Neuronal stem cell (in vitro differentiated cells): Measurements from ENCODE around the gene FARSB.

ENCODE experiments used
- DNase-seq: peaks from one replicate; pipeline ENCODE4 v3.0.0-alpha.2; 2013; ENCODE audit warnings: low spot score
- H2AFZ ChIP-seq: one replicate; pipeline ENCODE4 v1.6.1; 2013; ENCODE audit warnings: mild to moderate bottlenecking, low read length, inconsistent platforms
- H2AK5ac ChIP-seq: 2 replicates; pipeline ENCODE4 v1.6.1; 2013; ENCODE audit warnings: low read depth, mild to moderate bottlenecking, inconsistent platforms, low read length, moderate library complexity, mixed read lengths
- H2BK120ac ChIP-seq: 2 replicates; pipeline ENCODE4 v1.6.1; 2013; ENCODE audit warnings: low read depth, mild to moderate bottlenecking, inconsistent platforms, low read length, moderate library complexity, mixed read lengths
- H2BK12ac ChIP-seq: one replicate; pipeline ENCODE4 v1.6.1; 2013; ENCODE audit warnings: low read length, inconsistent platforms
- H2BK15ac ChIP-seq: 2 replicates; pipeline ENCODE4 v1.6.1; 2013; ENCODE audit warnings: mild to moderate bottlenecking, low read length, inconsistent platforms, mixed read lengths
- H2BK5ac ChIP-seq: one replicate; pipeline ENCODE4 v1.6.1; 2013; ENCODE audit warnings: inconsistent platforms, mild to moderate bottlenecking, low read length, moderate library complexity
- H3K14ac ChIP-seq: one replicate; pipeline ENCODE4 v1.6.1; 2013; ENCODE audit warnings: low read length, inconsistent platforms
- H3K18ac ChIP-seq: 2 replicates; pipeline ENCODE4 v1.6.1; 2013; ENCODE audit warnings: low read length, inconsistent platforms
- H3K23ac ChIP-seq: 2 replicates; pipeline ENCODE4 v1.6.1; 2013; ENCODE audit warnings: low read depth, mild to moderate bottlenecking, mixed read lengths, low read length, inconsistent platforms; ENCODE audit not compliant: poor library complexity
- H3K27ac ChIP-seq: replicated peaks from 3 replicates; pipeline ENCODE4 v1.5.1; 2013; ENCODE audit warnings: low read length, inconsistent platforms
- H3K27me3 ChIP-seq, 3 experiments: 2 replicates each; pipeline ENCODE4 v1.6.1; 2013; ENCODE audit warnings: low read length in 3 of 3, mild to moderate bottlenecking in 2 of 3, inconsistent platforms in 1 of 3, low read depth in 1 of 3, mixed read lengths in 1 of 3, moderate library complexity in 1 of 3; ENCODE audit not compliant: control insufficient read depth in 3 of 3, insufficient read depth in 3 of 3
- H3K36me3 ChIP-seq, 2 donors: replicated peaks in 1 of 2; 2 replicates each; pipeline ENCODE4 v1.6.1; 2013; ENCODE audit warnings: low read length in 2 of 2; ENCODE audit not compliant: control insufficient read depth in 2 of 2, insufficient read depth in 2 of 2
- H3K4ac ChIP-seq: 2 replicates; pipeline ENCODE4 v1.6.1; 2013; ENCODE audit warnings: inconsistent platforms, mild to moderate bottlenecking, low read length, moderate library complexity
- H3K4me1 ChIP-seq, 2 donors: 1 replicate in 1 of 2; 2 replicates in 1 of 2; pipeline ENCODE4 v1.6.1; 2013; ENCODE audit warnings: low read length in 2 of 2, low read depth in 1 of 2; ENCODE audit not compliant: control insufficient read depth in 2 of 2, insufficient read depth in 1 of 2
- H3K4me2 ChIP-seq: one replicate; pipeline ENCODE4 v1.6.1; 2013; ENCODE audit warnings: mild to moderate bottlenecking, low read length, inconsistent platforms; ENCODE audit not compliant: insufficient read depth, poor library complexity, severe bottlenecking
- H3K4me3 ChIP-seq, 2 donors: 2 replicates each; pipeline ENCODE4 v1.5.1; 2013; ENCODE audit warnings: low read length in 2 of 2, mild to moderate bottlenecking in 2 of 2, inconsistent platforms in 1 of 2, moderate library complexity in 1 of 2
- H3K79me1 ChIP-seq: one replicate; pipeline ENCODE4 v1.6.1; 2013; ENCODE audit warnings: low read depth, mild to moderate bottlenecking, inconsistent platforms, low read length, moderate library complexity
- H3K9ac ChIP-seq: one replicate; pipeline ENCODE4 v1.6.1; 2013; ENCODE audit warnings: mild to moderate bottlenecking, low read depth, low read length, inconsistent platforms; ENCODE audit not compliant: poor library complexity
- H3K9me3 ChIP-seq, 2 donors: replicated peaks in 1 of 2; 2 replicates each; pipeline versions ENCODE3 to v1.6.1; 2013; ENCODE audit warnings: low read length in 2 of 2, mild to moderate bottlenecking in 2 of 2, inconsistent platforms in 1 of 2, low read depth in 1 of 2, mixed read lengths in 1 of 2, moderate library complexity in 1 of 2; ENCODE audit not compliant: control insufficient read depth in 2 of 2, insufficient read depth in 1 of 2
- H4K8ac ChIP-seq: one replicate; pipeline ENCODE4 v1.6.1; 2013; ENCODE audit warnings: low read depth, mild to moderate bottlenecking, inconsistent platforms, low read length, moderate library complexity
- H4K91ac ChIP-seq: one replicate; pipeline ENCODE4 v1.6.1; 2013; ENCODE audit warnings: low read length, low read depth, mild to moderate bottlenecking, inconsistent platforms; ENCODE audit not compliant: poor library complexity
- WGBS, 2 donors: extraction: QIAGEN DNeasy Blood & Tissue Kit; methylation state at CpG; one replicate each; pipeline ENCODE4 v1.1.7; 2013; ENCODE audit warnings: missing lambda C conversion rate in 2 of 2, mixed read lengths in 1 of 2; ENCODE audit not compliant: insufficient read length in 2 of 2, insufficient replicate concordance in 1 of 2; ENCODE audit errors: extremely low coverage in 2 of 2; 5-methylcytosine and 5-hydroxymethylcytosine counted together

Gene FARSB

DNA sequence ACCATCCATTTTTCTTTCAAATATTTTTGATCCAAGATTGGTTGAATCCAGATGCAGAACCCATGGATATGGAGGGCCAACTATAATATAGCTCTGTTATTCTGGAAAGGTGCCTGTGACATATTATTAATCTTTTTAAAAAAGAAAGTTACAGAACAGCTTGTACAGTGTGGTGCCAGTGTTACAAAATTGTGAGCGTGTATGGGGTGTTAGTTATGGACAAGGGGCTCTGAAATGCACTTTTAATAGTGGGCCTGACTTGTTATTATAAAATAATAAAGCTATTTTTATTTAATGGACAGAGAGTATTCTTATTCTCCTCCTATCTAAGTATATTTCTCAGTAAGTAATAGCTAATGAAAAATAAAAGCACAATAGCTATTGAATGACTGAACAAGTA, 111.2 kb downstream of the FARSB start:
- Histone ChIP-seq H4K91ac (no peak overlapping the region), H2BK15ac (no peak overlapping the region), H2AK5ac (no peak overlapping the region), H3K27ac (no peak overlapping the region), H2BK5ac (no peak overlapping the region), H3K18ac (no peak overlapping the region), H3K27me3 (no peaks in the 10 kb centered on the region), H2AFZ (no peak overlapping the region), H3K4me1 (peaks cover 10 to 33% of the 10 kb centered on the region in 2 donors), H3K14ac (no peak overlapping the region), H2BK120ac (no peak overlapping the region), H3K4ac (no peak overlapping the region), H3K9ac (no peak overlapping the region), H2BK12ac (no peak overlapping the region), H3K36me3 (no peaks in the 10 kb centered on the region), H3K4me3 (no peak overlapping the region), H4K8ac (no peak overlapping the region), H3K79me1 (no peaks in the 10 kb centered on the region), H3K23ac (no peak overlapping the region), H3K9me3 (no peaks in the 10 kb centered on the region), H3K4me2 (no peak overlapping the region)
- no peak for DNase-seq
- no CpG with 5 or more reads among the region's 1 CpG for WGBS, 2 donors

DNA sequence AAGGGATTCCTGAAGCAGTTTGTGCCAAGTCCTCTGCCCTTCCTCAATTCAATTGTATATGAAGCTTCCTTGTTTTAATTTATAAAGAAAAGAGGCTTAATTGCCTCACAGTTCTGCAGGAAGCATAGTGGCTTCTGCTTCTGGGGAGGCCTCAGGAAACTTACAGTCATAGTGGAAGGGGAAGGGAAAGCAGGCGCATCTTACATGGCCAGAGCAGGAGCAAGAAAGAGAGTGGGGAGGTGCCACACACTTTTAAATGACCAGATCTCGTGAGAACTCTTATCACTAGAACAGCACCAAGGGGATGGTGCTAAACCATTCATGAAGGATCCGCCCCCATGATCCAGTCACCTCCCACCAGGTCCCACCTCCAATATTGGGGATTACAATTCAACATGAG, 117.4 kb downstream of the FARSB start:
- Histone ChIP-seq H3K4me1 (peaks cover 3 to 4% of the 10 kb centered on the region in 2 donors), H3K14ac (no peak overlapping the region), H2BK15ac (no peak overlapping the region), H4K8ac (no peak overlapping the region), H3K27ac (no peak overlapping the region), H3K4me2 (no peak overlapping the region), H4K91ac (no peak overlapping the region), H3K4ac (no peak overlapping the region), H3K9ac (no peak overlapping the region), H3K23ac (no peak overlapping the region), H2AK5ac (no peak overlapping the region), H2BK12ac (no peak overlapping the region), H3K27me3 (peaks cover 0 to 5% (median 0%) of the 10 kb centered on the region in 3 experiments), H3K9me3 (peaks cover 0 to 7% of the 10 kb centered on the region in 2 donors), H2AFZ (no peak overlapping the region), H2BK120ac (no peak overlapping the region), H3K36me3 (no peaks in the 10 kb centered on the region), H3K18ac (no peak overlapping the region), H3K79me1 (no peaks in the 10 kb centered on the region), H3K4me3 (no peak overlapping the region), H2BK5ac (no peak overlapping the region)
- DNase-seq: no peak
- WGBS, 2 donors: no CpG with 5 or more reads among the region's 3 CpGs

DNA sequence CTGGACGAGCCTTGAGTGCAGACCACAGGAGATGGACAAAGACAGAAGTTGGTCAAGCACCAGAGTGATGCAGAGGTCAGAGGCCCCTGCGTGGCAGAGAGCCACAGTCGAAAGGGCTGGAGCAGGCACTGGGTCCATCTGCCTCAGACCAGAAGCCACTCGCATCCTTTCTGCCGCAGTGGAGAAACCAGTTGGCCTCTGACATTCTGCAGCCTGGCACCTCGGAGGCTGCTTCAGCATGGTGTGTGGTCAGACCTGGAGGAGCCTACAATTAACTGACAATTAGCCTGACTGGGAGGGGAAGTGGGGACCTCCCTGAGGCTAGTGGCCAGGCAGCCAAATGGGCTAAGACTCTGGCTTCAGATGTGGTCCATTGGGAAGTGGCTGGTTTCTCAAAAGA, 120.4 kb downstream of the FARSB start:
- Histone ChIP-seq H3K4me3 (no peak overlapping the region), H3K4me2 (no peak overlapping the region), H3K9ac (no peak overlapping the region), H2AK5ac (no peak overlapping the region), H4K91ac (no peak overlapping the region), H3K4me1 (peaks cover 3 to 4% of the 10 kb centered on the region in 2 donors), H3K23ac (no peak overlapping the region), H2BK120ac (no peak overlapping the region), H2BK5ac (no peak overlapping the region), H3K4ac (no peak overlapping the region), H3K27ac (no peak overlapping the region), H2AFZ (peak overlapping the region; percentile 47), H3K36me3 (no peaks in the 10 kb centered on the region), H3K18ac (no peak overlapping the region), H3K79me1 (no peaks in the 10 kb centered on the region), H3K9me3 (peaks cover 1 to 7% of the 10 kb centered on the region in 2 donors), H2BK15ac (no peak overlapping the region), H2BK12ac (no peak overlapping the region), H4K8ac (no peak overlapping the region), H3K27me3 (peaks cover 0 to 5% (median 0%) of the 10 kb centered on the region in 3 experiments), H3K14ac (no peak overlapping the region)
- no CpG with 5 or more reads among the region's 6 CpGs for WGBS, 2 donors
- DNase-seq: peak; percentile 42

DNA sequence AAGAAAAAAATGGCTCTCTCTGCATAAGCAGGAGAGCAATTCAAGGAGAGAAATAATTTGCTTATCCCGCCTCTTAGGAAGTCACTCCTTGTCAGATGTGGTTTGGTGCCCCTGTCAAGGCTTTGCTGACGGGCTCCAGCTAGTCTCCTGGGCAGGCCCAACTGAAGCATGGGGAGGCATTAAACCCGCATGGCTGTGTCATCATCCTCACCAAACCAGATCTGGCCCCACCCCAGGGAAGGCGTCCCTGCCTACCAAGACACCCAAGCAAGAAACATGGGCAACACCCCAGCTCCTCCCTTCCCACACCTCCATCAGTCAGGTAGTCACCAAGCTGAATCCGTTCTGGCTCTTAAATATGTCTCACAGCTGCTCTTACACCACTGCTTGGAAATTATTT, 123.6 kb downstream of the FARSB start:
- no peak overlapping the region for H2AK5ac ChIP-seq
- H3K79me1 ChIP-seq: no peaks in the 10 kb centered on the region
- H3K9ac ChIP-seq: no peak overlapping the region
- no peak overlapping the region for H3K4ac ChIP-seq
- H3K27ac ChIP-seq: no peak overlapping the region
- DNase-seq: no peak
- no peak overlapping the region for H4K91ac ChIP-seq
- H3K18ac ChIP-seq: no peak overlapping the region
- H3K14ac ChIP-seq: no peak overlapping the region
- peaks cover 3 to 4% of the 10 kb centered on the region in 2 donors for H3K4me1 ChIP-seq
- H2AFZ ChIP-seq: no peak overlapping the region
- peaks cover 0 to 1% of the 10 kb centered on the region in 2 donors for H3K9me3 ChIP-seq
- H4K8ac ChIP-seq: no peak overlapping the region
- H3K4me2 ChIP-seq: no peak overlapping the region
- H3K36me3 ChIP-seq: no peaks in the 10 kb centered on the region
- H2BK5ac ChIP-seq: no peak overlapping the region
- H3K4me3 ChIP-seq: no peak overlapping the region
- H2BK12ac ChIP-seq: no peak overlapping the region
- H3K23ac ChIP-seq: no peak overlapping the region
- H2BK15ac ChIP-seq: no peak overlapping the region
- no CpG with 5 or more reads among the region's 5 CpGs for WGBS, 2 donors
- peaks cover 0 to 5% (median 0%) of the 10 kb centered on the region in 3 experiments for H3K27me3 ChIP-seq
- H2BK120ac ChIP-seq: no peak overlapping the region
